DOHH2 (cell line): ENCODE results near the gene OR51Q1.

Experiments
- H3F3A ChIP-seq: fragments of 200-600 bp; sonication (generic), shearing (Covaris generic); 2 replicates; pipeline ENCODE4 v1.6.0; 2016; ENCODE audit warnings: antibody characterized with exemption, mild to moderate bottlenecking; ENCODE audit not compliant: control insufficient read depth, insufficient read depth
- H3K27ac ChIP-seq: fragments of 200-600 bp; sonication (generic); 2 replicates; pipeline ENCODE4 v1.5.1; 2014; ENCODE audit warnings: low read depth, mild to moderate bottlenecking, low read length, moderate library complexity
- H3K27me3 ChIP-seq: fragments of 200-600 bp; sonication (generic); 2 replicates; pipeline ENCODE4 v1.6.1; 2014; ENCODE audit warnings: mild to moderate bottlenecking, low read length, mixed read lengths; ENCODE audit not compliant: control insufficient read depth
- H3K36me3 ChIP-seq: fragments of 200-600 bp; sonication (generic); 2 replicates; pipeline ENCODE4 v1.6.1; 2014; ENCODE audit warnings: mild to moderate bottlenecking, low read length, moderate library complexity, mixed read lengths; ENCODE audit not compliant: control insufficient read depth
- H3K4me1 ChIP-seq: fragments of 200-600 bp; sonication (generic); 2 replicates; pipeline ENCODE4 v1.6.1; 2014; ENCODE audit warnings: mild to moderate bottlenecking, low read length, mixed read lengths; ENCODE audit not compliant: control insufficient read depth
- H3K4me2 ChIP-seq: fragments of 200-600 bp; sonication (generic); 2 replicates; pipeline ENCODE4 v1.6.0; 2014; ENCODE audit warnings: mild to moderate bottlenecking, low read length, moderate library complexity
- H3K4me3 ChIP-seq: fragments of 200-600 bp; sonication (generic); 2 replicates; pipeline ENCODE4 v1.5.1; 2014; ENCODE audit warnings: mild to moderate bottlenecking, low read length, mixed read lengths
- H3K79me2 ChIP-seq: fragments of 200-600 bp; sonication (generic); 2 replicates; pipeline ENCODE4 v1.6.1; 2014; ENCODE audit warnings: mild to moderate bottlenecking, low read length, mixed read lengths; ENCODE audit not compliant: control insufficient read depth
- H3K9me2 ChIP-seq: fragments of 200-600 bp; sonication (generic); replicated peaks from 2 replicates; pipeline ENCODE4 v1.6.1; 2014; ENCODE audit warnings: mild to moderate bottlenecking, low read length, mixed read lengths; ENCODE audit not compliant: control insufficient read depth
- H3K9me3 ChIP-seq: fragments of 200-600 bp; sonication (generic); 2 replicates; pipeline ENCODE4 v1.6.1; 2014; ENCODE audit warnings: antibody characterized with exemption, low read length, mixed read lengths; ENCODE audit not compliant: control insufficient read depth, insufficient read depth
- H4K20me1 ChIP-seq: fragments of 200-600 bp; sonication (generic); 2 replicates; pipeline ENCODE4 v1.6.0; 2014; ENCODE audit warnings: low read depth, mild to moderate bottlenecking, antibody characterized with exemption, low read length, moderate library complexity; ENCODE audit not compliant: control insufficient read depth, insufficient read depth
- CTCF ChIP-seq: fragments of 200-600 bp; sonication (generic); IDR thresholded peaks from one replicate; pipeline ENCODE4 v1.5.1; 2014; ENCODE audit warnings: antibody characterized with exemption, mild to moderate bottlenecking, low read depth, low read length; ENCODE audit not compliant: poor library complexity, severe bottlenecking
- EZH2phosphoT487 ChIP-seq: fragments of 200-600 bp; sonication (generic); IDR thresholded peaks from 2 replicates; pipeline ENCODE4 v1.6.1; 2017; ENCODE audit warnings: borderline replicate concordance, mild to moderate bottlenecking, antibody characterized with exemption, low read length, moderate library complexity, mixed read lengths

Gene OR51Q1

GRCh38 chr11:5405173-5405572 is 16.7 kb upstream of the OR51Q1 start:
- H3K79me2 ChIP-seq: no peaks in the 10 kb centered on the region
- no peak overlapping the region for H3K4me3 ChIP-seq
- H3K36me3 ChIP-seq: no peaks in the 10 kb centered on the region
- peaks cover 3% of the 10 kb centered on the region; the same call in 1 of the 2 replicates for H3K9me3 ChIP-seq
- H3K27ac ChIP-seq: no peak overlapping the region
- no peaks in the 10 kb centered on the region for H3K27me3 ChIP-seq
- no peaks in the 10 kb centered on the region for H3K4me1 ChIP-seq
- H3F3A ChIP-seq: no peaks in the 10 kb centered on the region
- no peak overlapping the region for H3K4me2 ChIP-seq
- H3K9me2 ChIP-seq: no peaks in the 10 kb centered on the region
- TF ChIP-seq EZH2phosphoT487 (no peak), CTCF (no peak)
- H4K20me1 ChIP-seq: no peaks in the 10 kb centered on the region

GRCh38 chr11:5420993-5421392 is 918 bp upstream of the OR51Q1 start:
- Histone ChIP-seq H3K4me2 (no peak overlapping the region), H3K36me3 (no peaks in the 10 kb centered on the region), H3K9me3 (no peaks in the 10 kb centered on the region), H4K20me1 (no peaks in the 10 kb centered on the region), H3K9me2 (no peaks in the 10 kb centered on the region), H3K27me3 (no peaks in the 10 kb centered on the region), H3F3A (no peaks in the 10 kb centered on the region), H3K4me1 (no peaks in the 10 kb centered on the region), H3K27ac (no peak overlapping the region), H3K4me3 (no peak overlapping the region), H3K79me2 (no peaks in the 10 kb centered on the region)
- TF ChIP-seq CTCF (no peak), EZH2phosphoT487 (no peak)

- Histone ChIP-seq H3K4me3 (no peak overlapping the region), H3K9me3 (no peaks in the 10 kb centered on the region), H4K20me1 (no peaks in the 10 kb centered on the region), H3K9me2 (no peaks in the 10 kb centered on the region), H3K27me3 (no peaks in the 10 kb centered on the region), H3K4me1 (no peaks in the 10 kb centered on the region), H3K27ac (no peak overlapping the region), H3F3A (no peaks in the 10 kb centered on the region), H3K36me3 (no peaks in the 10 kb centered on the region), H3K4me2 (no peak overlapping the region), H3K79me2 (no peaks in the 10 kb centered on the region)
- TF ChIP-seq CTCF: no peak
- TF ChIP-seq EZH2phosphoT487: no peak
Measured at GRCh38 chr11:5423131-5423530, 1.2 kb downstream of the OR51Q1 start.

- TF ChIP-seq CTCF: no peak
- no peak for TF ChIP-seq EZH2phosphoT487
- H3K4me1 ChIP-seq: no peaks in the 10 kb centered on the region
- no peak within 1 kb of the TSS for H3K27ac ChIP-seq
- no peak within 1 kb of the TSS for H3K4me2 ChIP-seq
- H3K36me3 ChIP-seq: no peaks in the 10 kb centered on the region
- H3K4me3 ChIP-seq: no peak within 1 kb of the TSS
- no peaks in the 10 kb centered on the region for H3K9me3 ChIP-seq
- no peaks in the 10 kb centered on the region for H4K20me1 ChIP-seq
- no peaks in the 10 kb centered on the region for H3K79me2 ChIP-seq
- no peaks in the 10 kb centered on the region for H3K27me3 ChIP-seq
- H3K9me2 ChIP-seq: no peaks in the 10 kb centered on the region
- H3F3A ChIP-seq: no peaks in the 10 kb centered on the region
Measured at GRCh38 chr11:5441414-5441813, 19.5 kb downstream of the OR51Q1 start, which contains the start of gene OR51I1. Gene OR51I1, minus strand, starts transcription at chr11:5441514. Its CDS starts 0 bp downstream, at chr11:5441514.
